Activated gamma-delta T cell treated with anti-CD3 and anti-CD28 coated beads, Interleukin-2, amount 50 U/mL, for 16 hours (primary cell): Measurements from ENCODE around the gene NUMA1.

Experiments used
- DNase-seq: peaks from one replicate; pipeline ENCODE4 v3.0.0-alpha.2; 2020; ENCODE audit warnings: low read depth

The NUMA1 gene

DNA sequence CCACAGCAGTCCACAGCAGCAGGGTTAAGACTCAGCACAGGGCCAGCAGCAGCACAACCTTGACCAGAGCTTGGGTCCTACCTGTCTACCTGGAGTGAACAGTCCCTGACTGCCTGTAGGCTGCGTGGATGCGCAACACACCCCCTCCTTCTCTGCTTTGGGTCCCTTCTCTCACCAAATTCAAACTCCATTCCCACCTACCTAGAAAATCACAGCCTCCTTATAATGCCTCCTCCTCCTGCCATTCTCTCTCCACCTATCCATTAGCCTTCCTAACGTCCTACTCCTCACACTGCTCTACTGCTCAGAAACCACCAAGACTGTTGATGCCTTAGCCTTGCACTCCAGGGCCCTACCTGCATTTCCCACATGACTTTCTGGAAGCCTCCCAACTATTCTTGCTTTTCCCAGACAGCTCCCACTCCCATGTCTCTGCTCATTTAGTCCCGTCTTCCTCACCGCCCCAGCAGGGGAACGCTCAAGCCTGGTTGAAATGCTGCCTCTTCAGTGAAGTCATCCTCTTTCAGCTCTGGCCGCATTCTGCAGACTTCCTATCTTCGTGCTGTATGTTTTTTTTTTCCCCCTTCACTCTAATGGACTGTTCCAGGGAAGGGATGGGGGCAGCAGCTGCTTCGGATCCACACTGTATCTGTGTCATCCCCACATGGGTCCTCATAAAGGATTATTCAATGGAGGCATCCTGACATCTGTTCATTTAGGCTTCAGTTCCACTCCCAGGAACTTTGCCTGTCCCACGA, 78.3 kb downstream of the NUMA1 start:
- DNase-seq: no peak

- DNase-seq: no peak
These were observed 79.1 kb downstream of the NUMA1 start for GRCh38 chr11:72001285-72001684.

DNA sequence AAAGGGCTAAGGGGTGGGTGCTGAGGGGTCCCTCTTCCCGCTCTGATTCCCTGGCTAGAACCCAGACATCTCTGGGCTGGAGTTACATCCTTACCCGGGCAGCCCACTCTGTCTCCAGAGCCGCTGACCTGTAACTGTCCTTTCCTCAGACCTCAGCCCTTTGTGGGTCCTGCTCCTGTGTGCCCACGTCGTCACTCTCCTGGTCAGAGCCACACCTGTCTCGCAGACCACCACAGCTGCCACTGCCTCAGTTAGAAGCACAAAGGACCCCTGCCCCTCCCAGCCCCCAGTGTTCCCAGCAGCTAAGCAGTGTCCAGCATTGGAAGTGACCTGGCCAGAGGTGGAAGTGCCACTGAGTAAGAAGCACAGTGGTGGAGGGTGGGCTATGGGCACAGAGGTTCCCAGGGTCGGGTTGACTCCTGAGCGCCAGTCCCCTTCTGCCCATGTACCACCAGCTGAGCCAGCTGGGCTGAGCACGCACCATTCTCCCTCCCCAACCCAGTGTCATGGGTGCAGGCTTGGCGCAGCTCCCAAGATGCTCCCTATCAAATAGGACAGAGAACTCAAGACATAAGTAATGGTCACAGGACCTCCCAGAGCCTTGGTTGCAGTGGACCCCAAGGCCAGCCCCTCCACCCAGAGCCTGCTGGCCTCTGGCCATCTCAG, 80.0 kb downstream of the NUMA1 start:
- no peak for DNase-seq

DNA sequence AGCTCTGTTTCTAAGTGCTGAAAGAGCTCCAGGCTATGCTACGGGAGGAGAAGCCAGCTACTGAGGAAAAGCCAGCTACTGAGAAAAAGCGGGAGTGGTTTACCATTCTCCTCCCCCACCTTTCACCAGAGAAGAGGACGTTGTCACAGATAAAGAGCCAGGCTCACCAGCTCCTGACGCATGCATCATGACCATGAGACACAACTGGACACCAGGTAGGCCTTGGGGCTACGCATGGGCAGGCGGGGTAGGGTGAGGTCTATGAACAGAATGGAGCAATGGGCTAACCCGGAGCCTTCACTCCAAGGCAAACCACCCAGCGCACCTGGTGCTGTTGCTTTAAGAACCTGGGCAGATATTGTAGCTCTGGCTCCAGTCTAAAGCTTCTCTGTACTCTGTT, 80.5 kb downstream of the NUMA1 start:
- no peak for DNase-seq

DNA sequence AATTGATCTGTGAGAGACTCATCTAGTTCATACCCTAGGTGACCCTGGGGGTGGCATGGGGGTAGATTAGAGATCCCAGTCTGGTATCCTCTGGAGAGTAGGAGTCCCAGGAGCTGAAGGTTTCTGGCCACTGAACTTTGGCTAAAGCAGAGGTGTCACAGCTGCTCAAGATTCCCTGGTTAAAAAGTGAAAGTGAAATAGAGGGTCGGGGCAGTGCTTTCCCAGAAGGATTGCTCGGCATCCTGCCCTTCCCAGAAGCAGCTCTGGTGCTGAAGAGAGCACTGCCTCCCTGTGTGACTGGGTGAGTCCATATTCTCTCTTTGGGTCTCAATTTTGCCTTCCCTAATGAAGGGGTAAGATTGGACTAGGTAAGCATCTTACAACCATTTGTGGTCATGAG, 81.0 kb downstream of the NUMA1 start:
- no peak for DNase-seq

DNA sequence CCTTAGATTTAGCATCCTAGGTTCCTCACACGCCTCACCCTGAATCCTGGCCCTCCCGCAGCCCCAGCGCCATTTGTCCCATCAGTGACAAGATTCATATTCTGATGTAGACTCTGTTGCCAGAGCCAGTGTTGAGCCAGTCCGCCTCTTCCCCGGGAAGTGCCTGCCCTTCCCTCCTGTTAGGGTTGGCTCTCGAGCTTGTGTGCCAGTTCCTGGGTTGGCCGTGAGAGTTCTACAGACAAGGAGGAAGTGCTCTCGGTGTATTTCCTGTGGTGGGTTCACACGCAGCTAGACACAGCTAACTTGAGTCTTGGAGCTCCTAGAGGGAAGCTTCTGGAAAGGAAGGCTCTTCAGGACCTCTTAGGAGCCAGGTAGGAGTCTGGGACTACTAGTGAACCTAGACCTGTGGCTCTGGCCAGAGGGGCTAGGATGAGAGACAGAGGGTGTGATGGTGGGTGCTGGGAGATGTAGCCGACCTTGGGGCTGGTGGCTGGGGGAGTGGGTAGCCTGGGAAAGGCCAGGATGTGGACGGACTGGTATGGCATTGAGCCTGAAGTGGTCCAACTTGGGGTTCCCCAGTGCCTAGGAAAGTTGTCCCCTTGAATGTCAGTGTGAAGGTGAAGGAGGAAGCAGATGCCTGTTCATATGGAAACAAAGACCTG, 81.6 kb downstream of the NUMA1 start, which contains the start of gene IL18BP:
Gene IL18BP (plus strand): TSS at position 261 of the 662 bp plus-strand sequence. CDS start 1,076 bp downstream, outside the sequence.
- DNase-seq: peak; percentile 6

DNA sequence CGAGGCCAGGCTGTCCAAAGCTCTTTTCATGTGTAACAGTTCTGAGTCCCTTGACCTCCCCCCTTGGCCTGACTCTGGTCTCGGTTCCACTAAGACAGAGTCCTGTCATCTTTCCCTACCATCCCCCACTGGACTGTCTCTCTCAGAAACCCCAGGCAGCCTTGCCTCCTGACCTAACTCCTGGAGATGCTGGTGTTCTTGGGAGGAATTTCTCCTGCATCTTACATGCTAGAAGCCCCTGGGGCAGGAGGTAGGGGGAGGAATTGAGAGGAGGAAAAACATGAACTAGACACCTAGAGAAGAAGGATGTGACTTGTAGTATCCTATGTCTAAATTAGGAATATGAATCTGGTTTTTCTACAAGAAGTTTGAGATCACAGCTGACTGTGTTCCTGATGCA, 82.3 kb downstream of the NUMA1 start:
- DNase-seq: no peak

GRCh38 chr11:71997594-71997993, 82.7 kb downstream of the NUMA1 start:
- DNase-seq: no peak

DNA sequence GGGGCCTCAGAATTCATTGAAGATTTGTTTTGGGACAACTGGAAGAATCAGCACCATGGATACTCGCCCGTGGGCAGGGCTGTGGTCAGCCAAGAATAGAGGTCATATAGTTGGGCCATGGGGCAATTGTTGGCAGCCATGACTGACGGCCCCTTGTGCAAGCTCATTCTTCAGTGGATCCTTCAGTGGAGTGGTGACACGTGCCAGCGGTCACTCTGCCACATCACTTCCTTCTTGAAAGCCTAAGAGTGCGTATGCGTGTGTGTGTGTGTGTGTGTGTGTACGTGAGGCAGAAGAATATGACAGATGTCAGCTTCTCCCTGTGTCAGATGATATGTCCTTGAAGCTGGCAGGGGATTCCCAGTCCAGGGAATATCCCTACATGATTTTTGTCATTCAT, 83.4 kb downstream of the NUMA1 start:
- no peak for DNase-seq

DNA sequence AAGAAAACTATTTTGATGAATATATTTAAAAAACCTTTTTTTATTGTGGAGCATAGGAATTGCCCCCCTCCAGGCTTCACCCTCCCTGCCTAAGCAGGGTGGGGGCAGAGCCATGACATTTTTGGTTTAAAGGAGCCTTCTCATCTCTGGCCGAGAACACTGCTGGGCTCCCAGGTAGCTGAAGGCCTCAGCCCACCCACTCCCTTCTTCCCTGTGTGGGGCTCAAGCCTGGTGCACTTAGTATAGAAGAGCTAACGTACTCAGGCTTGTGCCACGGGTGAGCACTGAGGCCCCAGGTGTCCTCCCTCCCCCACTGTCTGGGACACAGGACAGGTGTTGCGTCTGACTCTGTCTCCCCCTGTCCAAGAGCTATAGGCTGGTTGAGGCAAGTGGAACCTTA, 83.8 kb downstream of the NUMA1 start:
- no peak for DNase-seq

DNA sequence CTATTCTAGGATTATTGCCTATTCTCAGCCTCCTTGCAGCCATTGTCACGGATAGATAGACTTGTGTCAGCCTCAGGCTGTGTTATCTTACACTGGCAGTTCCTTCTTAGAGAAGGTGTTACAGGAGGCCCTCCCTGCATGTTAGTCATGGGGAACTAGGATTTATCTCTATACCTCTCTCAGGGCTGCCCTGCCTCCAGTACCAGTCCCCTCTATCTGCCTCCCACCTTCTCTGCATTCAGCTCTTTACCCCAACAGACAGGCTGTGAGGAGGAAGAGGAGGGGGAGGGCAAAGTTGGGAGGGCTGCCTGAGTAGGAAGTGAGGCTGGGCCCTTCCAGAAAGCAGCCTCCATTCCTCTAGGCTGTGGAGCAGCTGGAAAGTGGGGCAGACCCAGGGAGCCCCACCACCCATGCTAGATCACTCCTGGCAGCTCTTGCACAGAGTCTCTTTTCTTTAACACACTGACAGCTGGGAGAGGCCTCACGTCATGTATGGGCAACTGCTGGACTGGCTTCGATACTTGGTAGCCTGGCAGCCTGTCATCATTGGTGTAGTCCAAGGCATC, 84.5 kb downstream of the NUMA1 start:
- no peak for DNase-seq

- DNase-seq: no peak
These were observed 85.6 kb downstream of the NUMA1 start for GRCh38 chr11:71994786-71995185.

- no peak for DNase-seq
These were observed 88.1 kb downstream of the NUMA1 start for GRCh38 chr11:71992136-71992730.

- DNase-seq: no peak
These were observed 88.8 kb downstream of the NUMA1 start for GRCh38 chr11:71991494-71991893.

- DNase-seq: no peak
These were observed 89.6 kb downstream of the NUMA1 start for GRCh38 chr11:71990701-71991100.

GRCh38 chr11:71988050-71988449, 92.3 kb downstream of the NUMA1 start:
- no peak for DNase-seq

- DNase-seq: no peak
These were observed 92.8 kb downstream of the NUMA1 start for GRCh38 chr11:71987521-71987920.

DNA sequence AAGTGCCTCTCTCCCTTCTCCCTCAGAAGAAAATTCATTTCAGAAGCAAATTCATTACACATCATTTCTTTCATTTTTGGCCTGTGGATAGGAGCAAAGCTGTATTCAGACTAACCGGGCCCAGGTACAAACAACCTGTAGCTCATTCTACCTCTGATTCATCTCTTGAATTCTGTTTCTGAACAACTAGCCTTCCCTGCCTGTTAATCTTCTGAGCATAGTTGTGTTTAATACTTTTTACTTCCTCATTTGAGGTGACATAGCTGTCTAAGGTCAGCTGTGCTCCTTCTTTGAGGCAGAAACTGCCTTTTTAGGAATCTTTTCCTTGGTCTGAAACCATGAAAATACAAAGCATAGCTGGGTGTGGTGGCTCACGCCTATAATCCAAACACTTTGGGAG, 94.2 kb downstream of the NUMA1 start:
- no peak for DNase-seq

DNA sequence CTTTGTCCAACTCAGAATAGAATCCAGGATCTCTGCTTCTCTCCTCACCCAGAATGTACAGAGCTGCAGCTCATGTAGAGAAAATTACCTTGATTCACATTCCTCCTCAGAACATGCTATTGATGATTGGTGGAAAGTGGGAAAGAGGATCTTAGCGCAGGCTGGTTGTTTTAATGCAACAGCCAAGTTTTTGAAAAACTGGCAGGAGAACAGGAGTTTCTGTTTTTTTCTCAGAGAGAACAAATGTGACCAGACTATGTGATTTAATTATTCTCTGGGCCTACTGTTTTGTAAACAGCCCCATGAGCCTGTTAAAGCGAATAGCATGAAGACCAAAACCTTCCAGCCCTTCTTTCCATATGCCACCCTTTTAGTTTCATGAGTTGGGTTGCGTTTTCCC, 100.7 kb downstream of the NUMA1 start:
- no peak for DNase-seq

DNA sequence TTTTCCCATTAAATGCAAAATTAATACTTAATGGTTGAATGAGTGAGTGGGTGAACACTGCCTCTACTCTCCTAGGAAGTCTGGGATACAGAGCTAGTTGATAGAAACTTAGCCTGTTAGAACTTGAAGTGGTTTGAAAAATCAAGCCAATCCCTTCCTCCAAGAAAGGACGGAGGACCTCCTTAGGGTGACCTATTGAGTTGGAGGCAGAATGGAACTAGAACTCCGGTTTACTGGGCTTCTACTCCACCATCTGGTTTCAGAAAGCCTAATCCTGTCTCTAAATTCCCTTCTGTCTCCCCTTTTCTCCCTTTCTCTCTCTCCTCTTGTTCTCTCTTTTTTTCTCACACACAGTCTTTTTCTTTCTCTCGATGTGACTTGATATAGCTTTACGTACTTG, 101.2 kb downstream of the NUMA1 start:
- DNase-seq: no peak

DNA sequence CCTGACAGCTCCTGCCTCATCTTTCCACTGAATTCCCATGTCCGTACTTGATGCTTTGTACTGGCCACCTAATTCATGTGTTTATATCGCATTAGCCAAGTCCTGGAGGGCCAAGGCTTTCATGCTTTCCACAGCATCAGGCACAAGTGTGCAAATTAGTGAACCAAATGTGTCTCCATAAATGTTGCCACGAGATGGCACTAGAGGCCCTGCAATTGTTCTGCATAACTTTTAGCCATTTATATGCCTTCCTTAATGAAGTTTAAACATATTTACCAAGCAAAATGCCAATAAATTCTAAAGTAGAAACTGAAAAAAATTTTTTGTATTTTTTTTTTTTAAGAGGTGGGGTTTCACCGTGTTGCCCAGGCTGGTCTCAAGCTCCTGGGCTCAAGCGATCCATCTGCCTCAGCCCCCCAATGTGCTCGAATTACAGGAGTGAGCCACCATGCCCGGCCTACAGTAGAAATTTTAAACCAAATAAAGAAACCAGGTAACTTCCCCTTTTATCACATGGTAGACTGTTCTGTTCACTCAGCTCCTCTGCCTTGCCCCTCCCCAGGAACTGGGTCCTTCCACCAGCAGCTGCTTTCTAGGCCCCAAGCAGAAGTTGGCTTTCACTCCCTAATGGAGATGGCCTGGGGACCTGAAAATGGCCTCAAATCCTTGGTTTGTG, 102.5 kb downstream of the NUMA1 start:
- DNase-seq: peak; percentile 19

DNA sequence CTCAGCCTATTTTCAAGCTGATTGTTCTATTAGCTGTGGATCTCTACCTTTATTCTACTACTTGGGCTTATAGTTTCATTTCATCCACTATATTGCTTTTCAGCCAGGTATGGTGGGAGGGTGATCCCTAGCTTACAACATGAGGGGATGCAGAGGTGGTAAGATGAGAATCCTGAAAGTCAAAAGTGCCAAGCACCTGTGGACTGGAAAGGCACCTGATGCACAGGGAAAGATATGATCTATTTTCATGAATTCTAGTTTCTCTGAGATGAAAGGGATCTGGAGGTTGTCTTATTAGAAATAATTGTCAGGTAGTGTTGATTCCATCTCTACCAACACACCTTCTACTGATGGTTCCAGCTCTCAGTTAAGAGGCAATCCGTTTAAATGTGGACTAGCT, 103.3 kb downstream of the NUMA1 start:
- no peak for DNase-seq
